Lower leg skin (tissue), 4 donors: Measurements from ENCODE around the gene CAPN12. TPM values are rescaled to one million over a fixed set of nuclear protein-coding genes. Genes with fewer than 3 reads are reported as not detected.

Experiments
- DNase-seq, 2 donors: peaks; one replicate each; pipeline ENCODE4 v3.0.0-alpha.2; 2019; ENCODE audit warnings: low spot score in 2 of 2
- H3K4me3 ChIP-seq: fragments of 200-600 bp; sonication (generic); 2 replicates; pipeline ENCODE4 v1.5.1; 2017; ENCODE audit warnings: mild to moderate bottlenecking, low read depth; ENCODE audit not compliant: poor library complexity, severe bottlenecking
- POLR2A ChIP-seq, 2 donors: fragments of 450-650 bp; IDR thresholded peaks; one replicate each; pipeline ENCODE4 v1.6.1; 2016 to 2017; ENCODE audit warnings: antibody characterized with exemption in 2 of 2, mild to moderate bottlenecking in 1 of 2, moderate library complexity in 1 of 2
- WGBS, 2 donors: methylation state at CpG; one replicate each; pipeline ENCODE4 v1.1.5; 2018; 5-methylcytosine and 5-hydroxymethylcytosine counted together
- intact Hi-C: fragments of 100-400 bp; cut with DNase I; formaldehyde crosslinking; loops from one replicate; pipeline ENCODE4 v1.15.0; 2023; ENCODE audit warnings: low total_unique reads
- total RNA-seq, 4 donors: library from RNA; depleted of rRNA; stranded (reverse); fragments of >200 nt; gene quantifications; one replicate each; pipeline ENCODE4 v1.1.0, GENCODE V29; 2016
- TF ChIP-seq, protein P1 (sequence below), 3 donors: fragments of 450-650 bp; IDR thresholded peaks; one replicate each; pipeline ENCODE4 v1.5.1; 2016; ENCODE audit warnings: antibody characterized with exemption in 3 of 3, mild to moderate bottlenecking in 3 of 3, moderate library complexity in 2 of 3

CAPN12 gene
- total RNA-seq, 4 donors from 2014 or later, result 7.6 to 20.0 (median 12.9) TPM

DNA sequence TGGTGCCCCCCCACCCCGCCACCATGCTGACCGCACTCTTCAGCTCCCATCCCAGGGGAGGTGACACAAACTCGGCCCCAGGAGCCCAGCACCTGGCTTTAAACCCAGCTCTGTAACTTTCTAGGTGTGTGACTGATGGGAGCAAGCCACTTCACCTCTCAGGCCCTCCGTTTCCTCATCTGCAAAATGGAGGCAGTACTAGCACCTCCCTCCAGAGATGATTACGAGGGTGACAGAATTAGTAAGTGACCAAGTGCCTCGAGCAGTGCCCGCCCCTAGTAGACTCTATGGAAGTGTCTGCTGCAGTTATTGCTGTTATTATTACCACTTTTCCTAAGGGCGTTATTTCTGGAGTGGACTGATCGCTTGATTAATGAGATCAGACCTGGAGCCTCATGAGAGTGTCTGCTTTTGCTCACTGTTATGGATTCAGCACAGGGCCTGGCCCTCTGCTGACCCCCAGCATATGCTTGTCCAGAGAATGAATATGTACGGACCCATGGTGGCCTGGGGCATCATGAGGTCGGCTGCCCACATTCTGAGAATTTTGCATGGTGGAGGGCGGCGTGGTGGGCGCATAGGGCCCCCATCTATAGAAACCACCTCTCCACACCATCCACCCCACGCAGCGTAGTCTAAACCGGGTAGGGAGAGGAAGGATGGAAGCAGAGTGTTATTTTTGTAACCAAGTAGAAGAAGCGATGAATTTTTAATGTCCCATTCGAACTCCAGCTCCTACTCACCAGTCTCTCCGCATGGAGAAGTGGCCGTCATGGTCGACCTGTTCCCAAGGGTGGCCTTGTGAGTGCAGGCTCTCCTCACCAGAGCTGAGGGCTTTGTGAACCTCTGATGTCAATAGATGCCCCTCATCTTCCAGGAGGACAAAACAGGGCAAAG lies 48.2 kb downstream of the CAPN12 start:
- H3K4me3 ChIP-seq, result no peak overlapping the region
- 82 to 87% methylated on average over 22 of the region's 22 CpGs for WGBS, 2 donors
- no peak for TF ChIP-seq POLR2A (IDR thresholded peaks at IDR 0.05)
- TF ChIP-seq, protein P1, sequence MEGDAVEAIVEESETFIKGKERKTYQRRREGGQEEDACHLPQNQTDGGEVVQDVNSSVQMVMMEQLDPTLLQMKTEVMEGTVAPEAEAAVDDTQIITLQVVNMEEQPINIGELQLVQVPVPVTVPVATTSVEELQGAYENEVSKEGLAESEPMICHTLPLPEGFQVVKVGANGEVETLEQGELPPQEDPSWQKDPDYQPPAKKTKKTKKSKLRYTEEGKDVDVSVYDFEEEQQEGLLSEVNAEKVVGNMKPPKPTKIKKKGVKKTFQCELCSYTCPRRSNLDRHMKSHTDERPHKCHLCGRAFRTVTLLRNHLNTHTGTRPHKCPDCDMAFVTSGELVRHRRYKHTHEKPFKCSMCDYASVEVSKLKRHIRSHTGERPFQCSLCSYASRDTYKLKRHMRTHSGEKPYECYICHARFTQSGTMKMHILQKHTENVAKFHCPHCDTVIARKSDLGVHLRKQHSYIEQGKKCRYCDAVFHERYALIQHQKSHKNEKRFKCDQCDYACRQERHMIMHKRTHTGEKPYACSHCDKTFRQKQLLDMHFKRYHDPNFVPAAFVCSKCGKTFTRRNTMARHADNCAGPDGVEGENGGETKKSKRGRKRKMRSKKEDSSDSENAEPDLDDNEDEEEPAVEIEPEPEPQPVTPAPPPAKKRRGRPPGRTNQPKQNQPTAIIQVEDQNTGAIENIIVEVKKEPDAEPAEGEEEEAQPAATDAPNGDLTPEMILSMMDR (IDR thresholded peaks at IDR 0.05), result no peak
- DNase-seq, result no peak
- intact Hi-C loops, result no loop called here

DNA sequence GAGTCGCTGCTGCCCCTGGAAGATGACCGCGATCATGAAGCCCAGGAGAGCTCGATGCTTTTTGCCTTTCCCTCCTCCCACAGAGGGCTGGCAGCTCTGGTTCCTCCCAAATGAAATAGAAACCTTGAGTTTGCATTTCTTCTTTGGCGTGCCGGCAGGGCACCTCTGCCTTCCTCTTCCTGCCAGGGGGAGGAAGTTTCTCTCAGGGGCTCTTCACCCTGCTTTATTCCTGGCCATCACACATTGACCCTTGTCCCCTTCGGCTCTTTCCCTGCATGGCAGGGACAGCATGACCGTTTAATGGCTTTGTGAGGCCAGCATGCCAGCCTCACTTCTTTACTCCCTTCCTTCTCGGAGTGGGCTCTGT lies 49.0 kb downstream of the CAPN12 start:
- H3K4me3 ChIP-seq, result no peak overlapping the region
- 48 to 57% methylated on average over 9 of the region's 9 CpGs for WGBS, 2 donors
- intact Hi-C loops, result no loop called here
- TF ChIP-seq POLR2A (IDR thresholded peaks at IDR 0.05), result no peak
- TF ChIP-seq, protein P1 (IDR thresholded peaks at IDR 0.05), result no peak
- no peak for DNase-seq

DNA sequence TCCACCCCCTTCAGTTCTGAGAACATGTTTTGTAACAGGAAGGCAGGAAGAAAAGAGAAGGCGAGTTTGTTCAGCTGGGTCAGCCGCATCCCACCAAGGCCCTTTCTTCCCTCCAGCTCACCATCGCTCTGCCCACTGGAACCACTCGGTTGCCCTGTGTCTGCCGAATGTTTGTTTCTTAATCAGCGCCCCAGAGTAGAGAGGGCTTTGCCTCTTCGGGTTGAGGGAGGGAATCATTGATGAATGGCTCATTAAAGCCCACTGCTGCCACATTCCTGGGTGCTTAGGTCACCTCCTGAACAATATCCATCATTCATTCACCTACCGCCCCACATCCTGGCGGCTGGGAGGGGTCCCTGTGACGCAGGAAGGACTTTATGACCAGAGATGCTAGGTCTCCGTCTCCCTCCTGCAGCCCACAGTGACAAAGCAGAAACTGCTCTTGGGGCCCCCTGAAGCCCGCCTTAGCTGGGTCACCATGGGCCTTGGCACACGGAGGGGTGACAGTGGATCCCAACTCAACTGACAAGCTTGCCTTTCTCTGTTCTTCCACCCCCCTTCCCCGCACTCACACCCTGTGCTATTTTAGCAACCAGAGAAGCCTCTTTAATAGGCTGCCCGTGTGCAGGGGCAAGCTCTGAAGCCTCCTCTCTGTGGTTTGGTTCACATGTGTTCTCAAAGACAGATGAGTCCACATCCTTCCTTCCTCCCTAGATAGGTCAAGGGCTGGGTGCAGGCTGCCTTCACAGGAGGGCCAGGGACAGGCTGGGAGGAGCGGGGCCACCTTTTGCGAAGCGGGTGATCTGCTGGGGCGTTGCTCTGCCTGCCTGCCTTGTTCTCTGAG lies 50.7 kb downstream of the CAPN12 start:
- no peak for TF ChIP-seq POLR2A (IDR thresholded peaks at IDR 0.05)
- TF ChIP-seq, protein P1 (IDR thresholded peaks at IDR 0.05), result no peak
- H3K4me3 ChIP-seq, result no peak overlapping the region
- intact Hi-C loops, result no loop called here
- WGBS, 2 donors, result 56 to 59% methylated on average over 19 of the region's 19 CpGs
- DNase-seq, result no peak

DNA sequence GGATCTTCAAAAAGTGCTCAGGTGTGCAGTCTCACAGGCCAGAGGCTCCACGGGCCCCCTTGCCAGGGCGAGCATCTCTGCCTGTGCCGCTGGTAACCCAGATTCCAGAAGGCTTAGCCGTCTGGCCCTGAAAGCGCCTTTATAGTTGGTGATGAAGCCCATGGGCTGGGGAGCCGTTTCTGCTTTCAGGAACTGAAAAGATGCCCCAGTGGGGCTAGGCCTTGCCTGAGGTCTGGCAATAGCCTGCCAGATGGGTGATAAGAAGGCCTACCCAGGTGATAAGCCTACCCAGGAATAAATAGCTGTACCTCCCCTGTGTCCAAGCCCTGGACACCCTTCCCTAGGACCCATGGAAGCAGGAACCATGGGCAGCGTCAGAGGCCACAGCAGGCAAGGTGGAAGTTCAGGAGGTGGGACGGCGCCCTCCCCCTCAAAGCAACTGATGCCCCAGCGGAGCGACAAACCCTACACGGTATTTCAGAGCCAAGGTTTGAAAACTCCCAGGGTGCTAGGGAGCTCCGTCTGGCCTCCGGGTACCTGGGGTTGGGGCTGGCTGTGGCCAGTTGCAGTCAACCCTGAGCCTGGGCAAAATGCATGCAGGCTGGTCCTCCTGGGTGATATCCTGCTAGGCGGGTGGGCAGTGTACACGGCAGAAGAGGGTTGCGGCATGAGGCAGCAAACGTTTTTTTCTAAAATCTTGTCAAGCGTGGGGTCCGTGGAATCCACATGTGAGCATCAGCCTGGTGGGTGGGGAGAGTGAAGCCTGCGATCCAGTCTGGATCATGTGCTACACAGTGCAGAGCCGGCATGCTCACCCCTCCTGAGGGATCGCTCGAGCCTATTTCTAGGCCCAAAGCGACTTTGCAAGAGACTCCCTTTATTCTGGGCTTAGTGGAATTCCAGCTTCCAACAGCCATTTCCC lies 51.6 kb downstream of the CAPN12 start:
- 68 to 72% methylated on average over 23 to 25 of the region's 25 CpGs for WGBS, 2 donors

More for the DNA sequence above, 51.6 kb downstream of the CAPN12 start:
- no peak overlapping the region for H3K4me3 ChIP-seq
- TF ChIP-seq POLR2A (IDR thresholded peaks at IDR 0.05), result no peak
- TF ChIP-seq, protein P1 (IDR thresholded peaks at IDR 0.05), result no peak
- DNase-seq, result no peak
- intact Hi-C loops, result no loop called here
